ENCODE results near the gene RFNG.

The RFNG gene

DNA sequence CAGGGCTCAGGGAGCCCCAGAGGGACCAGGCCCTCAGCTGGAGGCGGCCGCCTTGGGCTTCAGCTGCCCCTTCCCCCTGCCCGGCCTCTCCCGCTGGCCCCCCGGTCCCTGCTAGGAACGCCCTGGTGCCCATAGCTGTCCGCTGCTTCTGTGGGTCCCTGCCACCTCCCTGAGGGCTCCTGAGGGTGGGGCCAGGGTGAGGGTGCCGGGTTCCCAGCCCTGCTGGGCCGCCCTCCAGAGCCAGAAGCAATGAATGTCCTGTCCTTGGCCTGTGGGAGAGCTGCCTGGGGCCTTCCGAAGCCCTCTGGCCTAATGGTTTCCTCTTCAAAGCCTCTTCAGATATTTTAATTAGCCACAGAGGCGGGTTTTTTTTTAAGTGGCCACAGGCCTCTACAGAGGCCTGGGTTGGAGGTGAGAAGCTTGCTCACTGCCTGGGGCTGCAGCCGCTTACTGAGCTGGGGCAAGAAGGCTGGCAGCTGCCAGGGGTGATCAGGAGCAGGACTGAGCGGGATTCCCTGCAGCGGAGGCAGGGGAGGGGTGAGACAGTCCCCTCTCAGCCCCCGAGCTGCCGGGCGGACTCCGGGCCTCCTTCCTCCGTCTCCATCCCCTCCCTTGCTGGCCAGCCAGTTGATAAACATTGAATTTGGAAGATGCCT is 38.8 kb downstream of the RFNG start:
- DNase-seq = no peak

DNA sequence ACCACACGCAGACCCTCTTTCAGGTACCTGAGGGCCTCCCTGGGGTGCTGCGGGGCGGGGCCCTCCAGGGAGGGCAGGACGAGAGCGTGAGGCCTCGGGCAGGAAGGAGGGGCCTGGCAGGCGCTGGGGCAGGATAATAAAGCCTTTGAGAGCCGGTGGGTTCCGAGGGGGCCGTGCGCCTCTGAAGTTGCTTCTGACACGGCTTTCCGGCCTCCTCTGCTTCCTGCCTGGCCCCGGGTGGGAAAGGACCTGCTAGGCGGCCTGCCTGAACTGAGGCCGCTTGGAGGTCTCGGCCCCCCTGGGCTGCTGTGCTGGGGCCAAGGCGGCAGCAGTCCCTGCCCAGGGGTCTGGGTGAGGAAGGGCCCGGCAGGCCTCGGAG is 39.4 kb downstream of the RFNG start:
- no peak for DNase-seq

GRCh38 chr17:82011617-82012187 is 39.9 kb downstream of the RFNG start:
- no peak for DNase-seq

DNA sequence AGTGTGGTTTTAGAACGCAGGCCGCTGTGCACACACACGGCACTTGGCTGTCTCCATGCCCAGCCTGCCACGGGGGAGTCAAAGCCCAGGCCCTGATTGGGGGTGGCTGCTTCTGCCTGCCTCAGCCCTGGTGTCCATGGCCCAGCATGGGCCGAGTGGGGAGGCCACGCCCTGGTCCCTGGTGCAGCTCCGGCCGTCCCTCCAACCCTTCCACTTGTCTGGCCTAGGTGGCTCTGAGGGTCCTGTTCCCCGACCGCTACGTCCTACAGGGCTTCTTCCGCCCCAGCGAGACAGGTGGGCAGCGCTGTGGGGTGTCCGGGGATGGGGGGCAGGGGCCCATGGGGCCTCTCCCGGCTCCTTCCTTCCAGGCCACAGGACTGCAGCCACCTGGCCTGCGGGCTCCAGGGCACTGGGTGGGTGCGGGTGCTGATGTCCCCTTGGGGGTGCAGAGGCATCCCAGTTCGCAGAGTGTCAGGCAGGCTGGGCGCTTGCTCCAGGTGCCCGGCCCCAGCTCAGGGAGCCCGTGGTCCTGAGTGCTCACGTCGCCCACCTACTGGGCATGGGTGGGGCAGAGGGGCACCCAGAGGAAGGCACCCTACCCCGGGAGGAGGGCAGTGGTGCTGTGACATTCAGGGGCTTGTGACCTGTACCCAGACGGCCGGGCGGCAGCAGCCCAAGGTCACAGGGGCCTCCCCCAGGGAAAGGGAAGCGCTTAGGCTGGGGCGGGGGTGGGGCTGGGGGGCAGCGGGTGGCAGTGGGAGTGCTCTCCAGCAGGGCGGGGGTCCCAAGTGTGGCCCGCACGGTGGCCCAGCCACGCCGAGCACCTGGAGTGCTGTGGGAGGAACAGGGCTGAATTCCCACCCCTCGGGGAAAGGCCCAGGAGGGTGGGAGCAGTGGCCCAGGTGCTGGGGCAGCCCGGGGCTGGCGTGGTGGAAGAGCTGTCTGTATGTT is 40.8 kb downstream of the RFNG start:
- no peak for DNase-seq

GRCh38 chr17:82009413-82009812 is 42.2 kb downstream of the RFNG start:
- no peak for DNase-seq

DNA sequence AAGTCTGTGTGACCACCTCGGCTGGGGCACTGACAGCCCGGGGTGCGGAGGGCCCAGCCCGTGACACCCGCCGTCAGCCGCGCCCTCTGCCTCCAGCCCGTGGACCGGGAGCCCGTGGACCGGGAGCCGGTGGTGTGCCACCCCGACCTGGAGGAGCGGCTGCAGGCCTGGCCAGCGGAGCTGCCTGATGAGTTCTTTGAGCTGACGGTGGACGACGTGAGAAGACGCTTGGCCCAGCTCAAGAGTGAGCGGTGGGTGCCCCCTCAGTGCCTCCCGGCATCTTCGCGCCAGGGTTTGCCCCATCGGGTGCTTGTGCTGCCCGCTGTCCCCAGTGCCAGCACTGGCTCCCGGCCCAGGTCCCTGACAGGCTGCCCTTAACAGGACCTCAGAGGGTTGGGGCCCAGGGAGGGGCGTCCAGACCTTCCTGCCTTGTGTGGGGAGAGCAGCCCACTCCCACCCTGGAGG is 42.6 kb downstream of the RFNG start:
- no peak for DNase-seq

DNA sequence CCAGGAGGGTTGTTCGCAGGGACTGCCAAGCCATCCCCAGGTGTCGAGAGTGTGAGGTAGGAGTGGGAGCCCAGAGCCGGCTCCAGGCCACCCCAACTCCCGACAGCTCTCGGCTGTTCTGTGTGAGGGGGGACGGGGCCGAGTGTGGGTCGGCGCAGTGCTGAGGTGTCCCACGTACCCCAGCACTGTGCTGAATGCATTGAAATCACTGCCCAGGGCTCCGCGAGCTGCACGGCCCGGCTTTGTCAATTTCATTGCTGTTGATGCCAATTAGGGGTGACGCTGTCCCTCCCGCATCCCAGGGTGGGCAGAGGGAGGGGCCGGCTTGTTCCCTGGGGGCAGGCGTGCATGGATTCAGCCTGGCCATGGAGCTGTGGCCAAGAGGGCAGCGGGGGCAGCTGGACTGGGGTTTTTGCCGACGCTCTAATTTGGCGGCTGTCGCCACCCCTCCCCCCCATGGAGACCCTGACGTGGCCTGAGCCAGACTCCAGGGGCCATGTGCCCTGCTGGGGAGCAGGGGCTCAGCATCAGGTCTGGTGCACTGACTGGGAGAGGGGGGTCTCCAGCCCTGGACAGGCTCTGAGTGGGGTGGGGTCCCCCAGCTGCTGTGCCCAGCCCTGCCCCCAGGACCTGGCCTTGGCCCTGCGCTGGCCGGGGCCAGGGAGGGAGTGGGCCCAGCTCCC is 43.2 kb downstream of the RFNG start:
- DNase-seq = no peak

GRCh38 chr17:82007495-82008257 is 43.9 kb downstream of the RFNG start:
- DNase-seq = no peak

- no peak for DNase-seq
Observed at GRCh38 chr17:82007228-82007494, 44.5 kb downstream of the RFNG start.

DNA sequence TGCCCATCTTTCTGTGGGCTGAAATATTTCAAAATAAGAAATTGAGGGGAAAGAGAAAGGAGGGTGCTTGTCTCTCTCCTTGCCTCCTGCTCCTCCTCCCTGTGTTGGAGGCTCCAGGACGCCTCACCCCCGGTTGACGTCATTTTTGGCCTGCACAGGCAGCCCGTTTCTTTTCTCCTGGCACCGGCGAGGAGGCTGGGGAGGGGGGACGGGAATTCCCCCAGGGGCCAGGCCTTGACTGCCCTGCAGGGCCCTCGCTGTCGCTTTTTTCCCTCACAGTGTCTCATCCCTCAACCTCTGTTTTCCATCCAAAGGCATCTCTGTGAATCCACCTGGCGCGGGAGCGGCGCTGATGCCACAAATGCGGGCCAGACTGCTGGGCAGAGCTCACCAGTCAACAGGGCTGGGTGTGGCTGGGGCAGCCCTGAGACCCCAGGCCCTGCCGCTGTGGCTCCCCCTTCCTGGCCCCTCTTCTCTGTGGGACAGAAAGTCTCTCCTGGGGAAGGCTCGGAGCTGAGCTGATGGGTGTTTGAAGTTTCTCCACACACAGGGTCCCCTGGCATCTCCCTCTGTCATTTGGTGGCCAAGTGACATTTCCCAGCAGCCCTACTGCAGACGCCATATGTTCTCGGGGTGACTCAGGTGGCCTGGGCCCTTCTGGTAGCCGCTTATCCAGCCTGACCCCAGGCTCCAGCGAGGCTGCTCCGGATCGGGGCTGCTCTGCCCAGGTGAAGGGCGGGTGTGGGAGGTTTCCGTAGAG is 45.0 kb downstream of the RFNG start:
- no peak for DNase-seq

- no peak for DNase-seq
Observed at GRCh38 chr17:82005701-82006348, 45.8 kb downstream of the RFNG start.

DNA sequence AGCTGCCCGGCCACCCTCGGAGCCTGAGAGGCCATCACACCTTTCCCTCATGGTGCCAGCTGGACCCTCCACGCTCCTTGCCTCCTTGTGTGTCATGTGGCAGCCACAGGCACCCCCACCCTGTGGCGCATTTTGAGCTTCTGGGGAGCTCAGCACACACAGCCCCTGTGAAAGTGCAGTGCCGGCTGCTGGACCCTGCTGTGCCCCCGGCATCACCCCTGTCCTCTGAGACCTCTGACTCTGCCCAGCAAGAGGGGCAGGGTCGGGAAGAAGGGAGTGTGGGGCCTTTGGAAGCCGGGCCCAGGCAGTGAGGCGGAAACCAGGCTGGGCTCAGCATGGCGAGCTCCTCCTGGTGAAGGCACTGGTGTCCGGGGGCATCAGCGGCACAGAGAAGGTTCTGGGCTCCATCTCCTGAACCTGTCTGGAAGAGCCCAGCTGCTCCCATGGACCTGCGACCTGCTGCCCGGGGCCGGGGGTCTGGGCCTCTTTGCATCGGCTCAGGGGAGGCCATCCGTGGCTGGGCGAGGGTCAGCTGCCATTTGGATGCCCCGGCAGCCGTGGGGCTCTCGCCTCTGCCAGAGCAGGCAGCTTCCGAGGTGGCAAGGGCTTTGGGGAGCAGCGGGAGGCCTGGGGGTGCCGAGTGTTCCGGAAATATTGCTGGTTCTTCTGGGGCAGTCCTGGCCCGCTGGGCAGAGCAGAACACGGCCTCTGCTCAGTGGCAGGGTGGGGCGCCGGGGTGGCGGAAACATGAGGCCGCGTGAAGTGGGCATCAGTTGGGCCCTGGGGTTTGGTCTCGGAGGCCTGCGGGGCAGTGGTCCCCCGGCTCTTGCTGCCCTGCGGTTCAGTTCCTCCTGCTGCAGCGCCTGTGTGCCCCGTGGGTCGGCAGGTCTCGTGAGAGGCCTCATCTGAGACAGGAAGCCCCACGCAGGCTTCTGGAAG is 46.8 kb downstream of the RFNG start:
- no peak for DNase-seq

DNA sequence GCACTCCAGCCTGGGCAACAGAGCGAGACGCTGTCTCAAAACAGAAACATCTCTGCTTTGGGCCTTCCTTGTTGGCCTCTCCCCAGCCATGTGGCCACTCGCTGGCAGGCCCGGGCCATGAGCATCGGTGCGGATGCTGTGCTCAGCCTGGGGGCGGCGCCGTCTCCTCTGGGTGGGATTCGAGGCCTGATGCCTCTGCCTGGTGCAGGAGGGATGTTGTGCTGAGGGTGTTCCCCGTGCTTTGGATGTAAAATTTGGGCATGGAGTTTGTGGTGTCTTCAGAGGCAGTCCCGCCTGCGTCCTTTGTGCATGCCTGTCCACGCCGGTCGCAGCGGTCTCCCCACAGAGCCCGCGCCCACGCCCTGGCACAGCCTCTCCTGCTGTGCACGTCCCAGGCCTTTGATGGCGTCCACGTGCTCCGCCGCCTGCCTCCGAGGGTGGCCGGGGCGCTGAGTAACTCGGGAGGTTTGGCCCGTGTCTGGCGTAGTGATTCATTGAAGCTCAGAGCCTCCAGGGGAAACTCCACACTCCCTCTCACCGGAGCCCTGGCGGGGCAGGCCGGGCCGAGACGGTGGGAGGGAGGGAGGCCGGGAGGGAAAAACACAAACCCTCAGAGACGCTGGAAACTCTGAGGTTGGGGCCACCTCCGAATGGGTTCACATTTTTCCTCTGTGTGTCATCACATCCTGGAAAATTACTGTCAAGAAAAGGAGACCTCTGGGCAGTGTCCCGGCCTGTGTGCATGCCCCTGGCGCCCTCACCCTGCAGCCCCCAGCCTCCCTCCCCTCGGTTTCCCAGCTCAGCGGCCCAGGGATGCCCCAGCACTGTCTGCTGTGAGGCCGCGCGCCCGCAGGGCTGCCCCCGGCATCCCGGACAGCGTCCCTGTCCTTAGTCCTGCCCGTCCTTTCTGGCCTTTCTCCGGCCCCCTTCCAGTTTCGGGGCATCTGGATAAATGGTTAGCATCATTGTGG is 47.9 kb downstream of the RFNG start:
- peak; percentile 24 for DNase-seq

DNA sequence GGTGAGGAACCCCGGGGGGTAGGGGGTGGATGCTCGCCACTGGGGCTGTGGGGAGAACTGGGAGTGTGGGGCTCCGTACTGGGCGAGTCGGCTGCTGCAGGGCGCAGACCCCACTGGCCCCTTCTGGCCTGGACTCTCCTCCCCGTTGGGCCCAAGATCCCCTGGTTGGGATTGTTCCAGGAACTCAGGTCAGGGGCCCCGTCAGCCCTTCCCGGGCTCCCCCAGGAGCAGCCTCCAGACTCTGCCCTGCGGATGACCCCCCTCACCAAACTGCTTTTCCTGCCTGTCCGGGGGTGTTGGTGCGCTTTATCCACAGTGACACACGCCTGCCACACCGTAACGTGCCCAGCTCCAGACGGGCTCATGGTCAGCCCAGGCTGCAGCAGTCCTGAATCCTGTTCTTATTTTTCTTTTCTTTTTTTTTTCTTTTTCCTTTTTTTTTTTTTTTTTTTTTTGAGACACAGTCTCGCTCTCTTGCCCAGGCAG is 50.0 kb downstream of the RFNG start:
- no peak for DNase-seq

GRCh38 chr17:82000803-82001570 is 50.6 kb downstream of the RFNG start:
- no peak for DNase-seq

GRCh38 chr17:81999976-82000802 is 51.4 kb downstream of the RFNG start:
- no peak for DNase-seq

GRCh38 chr17:81999587-81999975 is 52.0 kb downstream of the RFNG start:
- no peak for DNase-seq

Measured in activated CD4-positive, alpha-beta T cell treated with anti-CD3 and anti-CD28 coated beads, Interleukin-2, Interleukin-6, amounts not matched to agents 100 ng/mL and 50 ng/mL, durations not matched to agents 16 hours and 8 hours (primary cell).